H1 (cell line): ENCODE results near the gene C1orf174. TPM values are rescaled to one million over a fixed set of nuclear protein-coding genes. Genes with fewer than 3 reads are reported as not detected.

Experiments
- CTCF ChIA-PET: fragments of 300-600 bp; sonication (Branson Sonifier 250); formaldehyde crosslinking; loops from one replicate; lab custom pipeline; 2021; ENCODE audit not compliant: partially characterized antibody; lab: Charles Lee
- POLR2A ChIA-PET: fragments of 300-600 bp; sonication (Branson Sonifier 250); formaldehyde crosslinking; loops from one replicate; lab custom pipeline; 2021; ENCODE audit warnings: inconsistent platforms; ENCODE audit not compliant: partially characterized antibody; lab: Charles Lee
- DNase-seq, 2 experiments: peaks; one replicate each; pipeline versions ENCODE4 v3.0.0 to v3.0.0-alpha.2; 2010 to 2022; ENCODE audit warnings: low spot score in 2 of 2, low read depth in 1 of 2, mixed read lengths in 1 of 2
- FAIRE-seq: peaks from 2 replicates; lab custom pipeline; 2011; peaks lifted over from hg19 to GRCh38; lab: Jason Lieb, UNC
- H2AFZ ChIP-seq: 2 replicates; pipeline ENCODE4 v1.8.1; 2012; ENCODE audit warnings: low read length, inconsistent platforms
- H2AK5ac ChIP-seq: 2 replicates; pipeline ENCODE4 v1.6.1; 2013; ENCODE audit warnings: low read depth, low read length
- H2BK120ac ChIP-seq: replicated peaks from 2 replicates; pipeline ENCODE3; 2013; ENCODE audit warnings: low read depth, low read length, inconsistent platforms
- H2BK12ac ChIP-seq: 2 replicates; pipeline ENCODE4 v1.6.1; 2013; ENCODE audit warnings: low read depth, low read length
- H2BK15ac ChIP-seq: 2 replicates; pipeline ENCODE4 v1.6.1; 2013; ENCODE audit warnings: low read length
- H2BK20ac ChIP-seq: 2 replicates; pipeline ENCODE4 v1.6.1; 2013; ENCODE audit warnings: low read length
- H2BK5ac ChIP-seq: 2 replicates; pipeline ENCODE4 v1.6.1; 2013; ENCODE audit warnings: low read depth, low read length
- H3K14ac ChIP-seq: 2 replicates; pipeline ENCODE4 v1.6.1; 2013; ENCODE audit warnings: inconsistent platforms; ENCODE audit not compliant: insufficient read length
- H3K18ac ChIP-seq: 2 replicates; pipeline ENCODE4 v1.6.1; 2013; ENCODE audit warnings: low read length; ENCODE audit errors: extremely low read depth
- H3K23ac ChIP-seq: 2 replicates; pipeline ENCODE4 v1.6.1; 2013; ENCODE audit warnings: inconsistent platforms; ENCODE audit not compliant: insufficient read length
- H3K23me2 ChIP-seq: 2 replicates; pipeline ENCODE4 v1.6.1; 2013; ENCODE audit warnings: low read depth, low read length
- H3K27ac ChIP-seq: 2 replicates; pipeline ENCODE4 v1.6.1; 2011; ENCODE audit warnings: low read depth, low read length, inconsistent platforms
- H3K27me3 ChIP-seq, 4 experiments: replicated peaks in 1 of 4; 1 replicate in 1 of 4; 2 replicates in 3 of 4; pipeline versions ENCODE4 v1.6.1 to v1.8.1; 2011 to 2013; ENCODE audit warnings: low read length in 3 of 4, mild to moderate bottlenecking in 3 of 4, inconsistent platforms in 2 of 4, mixed read lengths in 2 of 4, moderate library complexity in 1 of 4; ENCODE audit not compliant: control insufficient read depth in 3 of 4, insufficient read depth in 3 of 4; ENCODE audit errors: extremely low read depth in 1 of 4
- H3K36me3 ChIP-seq, 4 experiments: 2 replicates each; pipeline versions ENCODE4 v1.6.1 to v1.8.1; 2011 to 2013; ENCODE audit warnings: mild to moderate bottlenecking in 4 of 4, low read length in 3 of 4, moderate library complexity in 2 of 4, control low read depth in 1 of 4, inconsistent platforms in 1 of 4; ENCODE audit not compliant: insufficient read depth in 4 of 4, control insufficient read depth in 2 of 4
- H3K4ac ChIP-seq: replicated peaks from 2 replicates; pipeline ENCODE3; 2013; ENCODE audit warnings: low read length, low read depth, mixed read lengths, inconsistent platforms; ENCODE audit not compliant: insufficient read length
- H3K4me1 ChIP-seq, 4 experiments: replicated peaks in 1 of 4; 1 replicate in 1 of 4; 2 replicates in 3 of 4; pipeline versions ENCODE4 v1.6.1 to v1.8.1; 2011 to 2013; ENCODE audit warnings: low read length in 3 of 4, inconsistent platforms in 2 of 4, mixed read lengths in 1 of 4; ENCODE audit not compliant: insufficient read depth in 4 of 4, control insufficient read depth in 3 of 4
- H3K4me2 ChIP-seq, 2 experiments: 2 replicates each; pipeline versions ENCODE4 v1.6.1 to v1.8.1; 2011 to 2013; ENCODE audit warnings: low read depth in 2 of 2, low read length in 2 of 2, control low read depth in 1 of 2, inconsistent platforms in 1 of 2, mild to moderate bottlenecking in 1 of 2; ENCODE audit not compliant: insufficient read depth in 1 of 2
- H3K4me3 ChIP-seq, 4 experiments: fragments of 200-600, 300-600 bp in 1 of 4; sonication (generic), shearing (Covaris generic), sonication (Bioruptor Twin) in 1 of 4; 2 replicates each; pipeline versions ENCODE4 v1.5.1 to v1.8.1; 2011 to 2016; ENCODE audit warnings: low read length in 4 of 4, low read depth in 3 of 4, control low read depth in 2 of 4, inconsistent platforms in 2 of 4, mild to moderate bottlenecking in 2 of 4, mixed read lengths in 1 of 4, moderate library complexity in 1 of 4; ENCODE audit not compliant: insufficient read depth in 2 of 4; ENCODE audit errors: extremely low read depth in 1 of 4
- H3K56ac ChIP-seq: replicated peaks from 2 replicates; pipeline ENCODE3; 2013; ENCODE audit warnings: low read depth, mild to moderate bottlenecking, mixed read lengths, low read length, inconsistent platforms; ENCODE audit not compliant: insufficient read length
- H3K79me1 ChIP-seq: 2 replicates; pipeline ENCODE4 v1.6.1; 2013; ENCODE audit warnings: low read depth, low read length, control low read depth
- H3K79me2 ChIP-seq, 2 experiments: 2 replicates each; pipeline versions ENCODE4 v1.6.1 to v1.8.1; 2012 to 2013; ENCODE audit warnings: low read length in 2 of 2, mild to moderate bottlenecking in 2 of 2, inconsistent platforms in 1 of 2; ENCODE audit not compliant: insufficient read depth in 2 of 2, control insufficient read depth in 1 of 2
- H3K9ac ChIP-seq, 4 experiments: replicated peaks in 1 of 4; 1 replicate in 1 of 4; 2 replicates in 3 of 4; pipeline versions ENCODE4 v1.6.1 to v1.8.1; 2011 to 2013; ENCODE audit warnings: low read depth in 3 of 4, low read length in 3 of 4, control low read depth in 2 of 4, mild to moderate bottlenecking in 2 of 4, moderate library complexity in 2 of 4, inconsistent platforms in 1 of 4; ENCODE audit errors: extremely low read depth in 1 of 4
- H3K9me3 ChIP-seq, 2 experiments: 2 replicates each; pipeline versions ENCODE4 v1.6.1 to v1.8.1; 2012 to 2013; ENCODE audit warnings: mild to moderate bottlenecking in 2 of 2, moderate library complexity in 2 of 2, control low read depth in 1 of 2, inconsistent platforms in 1 of 2, low read depth in 1 of 2, low read length in 1 of 2, mixed read lengths in 1 of 2; ENCODE audit not compliant: insufficient read depth in 2 of 2
- H4K20me1 ChIP-seq, 2 experiments: replicated peaks in 1 of 2; 2 replicates each; pipeline versions ENCODE3 to v1.8.1; 2011 to 2013; ENCODE audit warnings: inconsistent platforms in 2 of 2, low read length in 2 of 2, mild to moderate bottlenecking in 1 of 2; ENCODE audit not compliant: insufficient read depth in 2 of 2, control insufficient read depth in 1 of 2
- H4K5ac ChIP-seq: 2 replicates; pipeline ENCODE4 v1.6.1; 2013; ENCODE audit warnings: low read length, low read depth, mixed read lengths, inconsistent platforms; ENCODE audit not compliant: insufficient read length
- H4K8ac ChIP-seq: 2 replicates; pipeline ENCODE4 v1.8.0; 2013; ENCODE audit warnings: mild to moderate bottlenecking, moderate library complexity, low read length, inconsistent platforms; ENCODE audit not compliant: insufficient read depth; ENCODE audit errors: extremely low read depth
- H4K91ac ChIP-seq: replicated peaks from 2 replicates; pipeline ENCODE3; 2013; ENCODE audit warnings: low read length, mixed read lengths, inconsistent platforms; ENCODE audit not compliant: insufficient read length
- RAD21 ChIP-seq, 2 experiments: IDR thresholded peaks in 1 of 2; conservative IDR thresholded peaks in 1 of 2; 2 replicates each; pipeline ENCODE4 v1.6.1; 2011; ENCODE audit warnings: low read depth in 2 of 2, low read length in 2 of 2, improper control_type of control experiment in 1 of 2, inconsistent platforms in 1 of 2, mild to moderate bottlenecking in 1 of 2, moderate library complexity in 1 of 2
- SRF ChIP-seq: IDR thresholded peaks from 2 replicates; pipeline ENCODE4 v1.6.1; 2011; ENCODE audit warnings: mild to moderate bottlenecking, low read depth, low read length, moderate library complexity
- WGBS, 2 experiments: shearing (Covaris generic) in 1 of 2; methylation state at CpG; one replicate each; pipeline versions ENCODE4 v1.1.6 to v1.1.7; 2013 to 2015; ENCODE audit warnings: low lambda C conversion rate in 2 of 2, mixed read lengths in 2 of 2, inconsistent platforms in 1 of 2, low coverage in 1 of 2, missing lambda C conversion rate in 1 of 2; ENCODE audit not compliant: insufficient replicate concordance in 2 of 2, insufficient coverage in 1 of 2, insufficient read length in 1 of 2; ENCODE audit errors: extremely low coverage in 1 of 2, missing lambda C conversion rate in 1 of 2; 5-methylcytosine and 5-hydroxymethylcytosine counted together
- polyA plus RNA-seq, 7 experiments: library from polyadenylated mRNA; depleted of rRNA in 3 of 7; stranded (reverse) in 5 of 7; unstranded in 2 of 7; fragments of >200 nt in 5 of 7; fragments of 200-250 nt in 2 of 7; gene quantifications; 1 replicate in 5 of 7; 2 replicates in 1 of 7; 4 replicates in 1 of 7; pipeline versions ENCODE4 v1.2.1 to v1.2.3, GENCODE V29; 2011 to 2013; ENCODE audit warnings: missing spikeins in 2 of 7, mixed read lengths in 2 of 7
- total RNA-seq: library from RNA; stranded (reverse); fragmentation: NEBNext Ultra II Directional; extraction: Animal tissue kit (Norgen Biotek cat#: 25700); gene quantifications from 2 replicates; pipeline ENCODE4 v1.2.1, GENCODE V29; 2021

Gene C1orf174
- total and polyA plus RNA-seq, 2 of the 8 experiments (the other 6 are each of a cell fraction or from before 2014, with no cell fraction given) = 28.4 to 32.4 TPM

DNA sequence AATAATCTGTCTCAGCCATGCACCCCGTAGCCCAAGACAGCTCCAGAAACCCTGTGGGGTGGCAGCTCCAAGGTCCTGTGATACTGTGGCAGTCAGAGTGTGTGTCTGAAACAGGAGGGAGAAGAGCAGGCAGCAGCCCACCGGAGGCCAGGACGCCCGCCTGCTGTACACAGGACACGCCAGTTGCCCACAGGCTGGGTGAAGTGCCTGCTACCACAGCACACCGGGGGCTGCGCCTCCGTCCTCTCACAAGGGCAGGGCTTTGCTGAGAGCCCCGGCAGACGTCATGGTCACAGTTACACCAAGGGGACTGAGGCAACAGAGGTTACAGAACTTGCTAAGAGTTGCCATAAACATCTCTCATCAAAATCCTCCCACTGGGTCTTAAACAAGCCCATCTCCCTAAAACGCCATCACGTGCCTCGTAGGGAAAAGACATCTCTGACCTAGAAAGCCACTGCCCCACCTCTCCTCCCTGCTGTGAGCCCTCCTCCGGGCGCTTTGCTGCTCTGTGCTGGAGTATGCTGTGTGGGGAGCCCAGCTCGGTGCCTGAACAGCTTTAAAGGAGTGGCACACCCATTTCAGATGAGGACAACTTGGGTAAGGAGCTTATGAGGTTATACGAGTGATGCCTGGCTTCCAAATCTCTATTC, 5.3 kb downstream of the C1orf174 start:
- H4K8ac ChIP-seq = no peak overlapping the region
- no peak overlapping the region for H2AFZ ChIP-seq
- H2AK5ac ChIP-seq = no peak overlapping the region
- peaks cover 8 to 62% of the 10 kb centered on the region in 2 experiments for H3K79me2 ChIP-seq
- 93% methylated on average over 16 of the region's 17 CpGs; no CpG with 5 or more reads in 1 of the 2 experiments for WGBS, 2 experiments
- no peak overlapping the region for H2BK120ac ChIP-seq
- no peak overlapping the region for H2BK15ac ChIP-seq
- FAIRE-seq = no peak
- peaks cover 2% of the 10 kb centered on the region for H3K23me2 ChIP-seq
- H3K79me1 ChIP-seq = peaks cover 17% of the 10 kb centered on the region
- H3K27me3 ChIP-seq = no peaks in the 10 kb centered on the region
- no peak overlapping the region for H3K14ac ChIP-seq
- no peak overlapping the region for H3K56ac ChIP-seq
- no peak overlapping the region for H3K27ac ChIP-seq
- H3K4me2 ChIP-seq = no peak overlapping the region
- no peak overlapping the region for H2BK5ac ChIP-seq
- peaks cover 10 to 20% of the 10 kb centered on the region in 2 experiments for H4K20me1 ChIP-seq
- no peaks in the 10 kb centered on the region for H3K9me3 ChIP-seq
- DNase-seq = no peak
- ChIA-PET POLR2A (no interaction called here), CTCF (interaction anchor here (2.2 kb wide), 1 partner anchor 8 kb away, joined by 5 read pairs; no protein-coding TSS in a partner anchor)
- peaks cover 12 to 23% (median 16%) of the 10 kb centered on the region in 4 experiments; a peak in 6 of 8 replicates for H3K36me3 ChIP-seq
- no peak overlapping the region for H3K18ac ChIP-seq
- H2BK12ac ChIP-seq = no peak overlapping the region
- no peak overlapping the region for H4K5ac ChIP-seq
- no peak overlapping the region for H3K23ac ChIP-seq
- H3K9ac ChIP-seq = no peak overlapping the region
- H3K4me1 ChIP-seq = 0 out of 7 replicates have a peak, but pooled peaks cover 0 to 1% (median 0%) of the 10 kb centered on the region in 4 experiments
- H2BK20ac ChIP-seq = no peak overlapping the region
- no peak overlapping the region for H3K4ac ChIP-seq
- H3K4me3 ChIP-seq = no peak overlapping the region
- TF ChIP-seq RAD21 (IDR thresholded peaks at IDR 0.05 in 1 of 2, conservative IDR thresholded peaks at IDR 0.05 in 1 of 2; ENCODE audit: low read depth in 2 of 2, low read length in 2 of 2) (no peak), SRF (no peak)
- no peak overlapping the region for H4K91ac ChIP-seq
